Tibial nerve (tissue), 3 donors: ENCODE data around the gene GPX7.

Source experiments
- POLR2A ChIP-seq, 2 donors: fragments of 450-650 bp; IDR thresholded peaks; one replicate each; pipeline ENCODE4 v1.6.1; 2017; ENCODE audit warnings: antibody characterized with exemption in 2 of 2, mild to moderate bottlenecking in 2 of 2, moderate library complexity in 2 of 2
- TF ChIP-seq, protein P1 (sequence below), 5 experiments: fragments of 200-600 bp in 3 of 5; fragments of 450-650 bp in 2 of 5; sonication (generic) in 3 of 5; IDR thresholded peaks; one replicate each; pipeline ENCODE4 v1.5.1; 2016 to 2019; ENCODE audit warnings: antibody characterized with exemption in 5 of 5, mild to moderate bottlenecking in 3 of 5, moderate library complexity in 2 of 5

DNA sequence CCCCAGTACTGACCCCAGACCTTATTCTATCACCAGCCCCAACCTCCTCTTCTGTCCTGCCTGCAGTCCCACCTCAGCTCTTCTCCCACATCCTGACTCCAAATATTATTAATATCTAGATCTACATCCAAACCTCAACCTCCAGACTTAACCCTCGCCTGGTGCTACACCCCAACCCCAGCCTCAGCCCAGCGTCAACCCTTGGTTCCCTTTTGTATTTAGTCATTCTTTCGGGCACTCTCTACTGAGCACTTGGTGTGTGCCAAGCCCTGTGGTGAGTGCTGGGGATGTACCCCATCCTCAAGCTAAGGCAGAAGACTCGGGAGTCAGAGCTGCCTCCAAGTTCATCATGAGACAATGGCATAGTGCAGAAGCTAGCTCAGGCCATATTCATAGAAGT, 31.9 kb downstream of the GPX7 start:
- no peak for TF ChIP-seq POLR2A (IDR thresholded peaks at IDR 0.05)
- TF ChIP-seq, protein P1, sequence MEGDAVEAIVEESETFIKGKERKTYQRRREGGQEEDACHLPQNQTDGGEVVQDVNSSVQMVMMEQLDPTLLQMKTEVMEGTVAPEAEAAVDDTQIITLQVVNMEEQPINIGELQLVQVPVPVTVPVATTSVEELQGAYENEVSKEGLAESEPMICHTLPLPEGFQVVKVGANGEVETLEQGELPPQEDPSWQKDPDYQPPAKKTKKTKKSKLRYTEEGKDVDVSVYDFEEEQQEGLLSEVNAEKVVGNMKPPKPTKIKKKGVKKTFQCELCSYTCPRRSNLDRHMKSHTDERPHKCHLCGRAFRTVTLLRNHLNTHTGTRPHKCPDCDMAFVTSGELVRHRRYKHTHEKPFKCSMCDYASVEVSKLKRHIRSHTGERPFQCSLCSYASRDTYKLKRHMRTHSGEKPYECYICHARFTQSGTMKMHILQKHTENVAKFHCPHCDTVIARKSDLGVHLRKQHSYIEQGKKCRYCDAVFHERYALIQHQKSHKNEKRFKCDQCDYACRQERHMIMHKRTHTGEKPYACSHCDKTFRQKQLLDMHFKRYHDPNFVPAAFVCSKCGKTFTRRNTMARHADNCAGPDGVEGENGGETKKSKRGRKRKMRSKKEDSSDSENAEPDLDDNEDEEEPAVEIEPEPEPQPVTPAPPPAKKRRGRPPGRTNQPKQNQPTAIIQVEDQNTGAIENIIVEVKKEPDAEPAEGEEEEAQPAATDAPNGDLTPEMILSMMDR (IDR thresholded peaks at IDR 0.05), result no peak
